Mammary epithelial cell (primary cell): Measurements from ENCODE around the gene PTPRT.

Source experiments
- CTCF ChIP-seq, 2 donors: IDR thresholded peaks in 1 of 2; conservative IDR thresholded peaks in 1 of 2; 2 replicates each; pipeline ENCODE4 v1.5.1; 2011 to 2012; ENCODE audit warnings: inconsistent platforms in 2 of 2, low read length in 2 of 2, mild to moderate bottlenecking in 2 of 2, control low read depth in 1 of 2, low read depth in 1 of 2; ENCODE audit not compliant: insufficient read depth in 1 of 2; ENCODE audit errors: extremely low read depth in 1 of 2
- EZH2 ChIP-seq: IDR thresholded peaks from 2 replicates; pipeline ENCODE4 v1.6.1; 2012; ENCODE audit warnings: low read length, inconsistent platforms, borderline replicate concordance

- no peak for TF ChIP-seq CTCF (conservative IDR thresholded peaks at IDR 0.05 in 1 of 2, IDR thresholded peaks at IDR 0.05 in 1 of 2; ENCODE audit: extremely low read depth in 1 of 2, insufficient read depth in 1 of 2, low read depth in 1 of 2, low read length in 2 of 2)
- TF ChIP-seq EZH2, result no peak
Measured at GRCh38 chr20:42472198-42472597, 717.5 kb downstream of the PTPRT start.
